Mesenchymal stem cell (in vitro differentiated cells and primary cell): Measurements from ENCODE around the gene MIAT.

Experiments used
- DNase-seq: peaks from one replicate; pipeline ENCODE4 v3.0.0-alpha.2; 2013
- H2AFZ ChIP-seq: one replicate; pipeline ENCODE4 v1.6.1; 2013; ENCODE audit warnings: low read depth, mild to moderate bottlenecking, control low read depth, inconsistent platforms, low read length, moderate library complexity
- H2AK5ac ChIP-seq: 2 replicates; pipeline ENCODE4 v1.6.1; 2013; ENCODE audit warnings: low read length, moderate library complexity, mild to moderate bottlenecking, inconsistent platforms; ENCODE audit not compliant: severe bottlenecking
- H2BK120ac ChIP-seq: one replicate; pipeline ENCODE4 v1.6.1; 2013; ENCODE audit warnings: low read depth, mild to moderate bottlenecking, inconsistent platforms, low read length, moderate library complexity
- H2BK12ac ChIP-seq, 2 experiments: one replicate each; pipeline ENCODE4 v1.6.1; 2013; ENCODE audit warnings: inconsistent platforms in 2 of 2, low read length in 2 of 2, mild to moderate bottlenecking in 2 of 2, moderate library complexity in 2 of 2, control low read depth in 1 of 2
- H2BK15ac ChIP-seq: one replicate; pipeline ENCODE4 v1.6.1; 2013; ENCODE audit warnings: mild to moderate bottlenecking, low read depth, inconsistent platforms; ENCODE audit not compliant: poor library complexity, severe bottlenecking
- H2BK5ac ChIP-seq: 2 replicates; pipeline ENCODE4 v1.6.1; 2013; ENCODE audit warnings: low read depth, mild to moderate bottlenecking, low read length, control low read depth, inconsistent platforms; ENCODE audit not compliant: poor library complexity, severe bottlenecking
- H3K14ac ChIP-seq, 2 experiments: one replicate each; pipeline ENCODE4 v1.6.1; 2013; ENCODE audit warnings: inconsistent platforms in 2 of 2, low read length in 2 of 2, control low read depth in 1 of 2, mild to moderate bottlenecking in 1 of 2, moderate library complexity in 1 of 2
- H3K18ac ChIP-seq, 2 experiments: one replicate each; pipeline ENCODE4 v1.6.1; 2013; ENCODE audit warnings: inconsistent platforms in 2 of 2, low read length in 2 of 2, control low read depth in 1 of 2, low read depth in 1 of 2, mild to moderate bottlenecking in 1 of 2
- H3K23ac ChIP-seq, 2 experiments: one replicate each; pipeline ENCODE4 v1.6.1; 2013; ENCODE audit warnings: inconsistent platforms in 2 of 2, low read length in 2 of 2, mild to moderate bottlenecking in 2 of 2, moderate library complexity in 2 of 2, control low read depth in 1 of 2
- H3K27ac ChIP-seq: 2 replicates; pipeline ENCODE4 v1.5.1; 2013; ENCODE audit warnings: mild to moderate bottlenecking, moderate library complexity, low read length, control low read depth, inconsistent platforms; ENCODE audit not compliant: poor library complexity, severe bottlenecking
- H3K27me3 ChIP-seq, 2 experiments: 2 replicates each; pipeline versions ENCODE4 v1.6.1 to v1.7.0; 2013; ENCODE audit warnings: low read length in 2 of 2, mild to moderate bottlenecking in 2 of 2, moderate library complexity in 2 of 2, control low read depth in 1 of 2, inconsistent platforms in 1 of 2; ENCODE audit not compliant: control insufficient read depth in 1 of 2, insufficient read depth in 1 of 2
- H3K36me3 ChIP-seq, 2 experiments: 2 replicates each; pipeline versions ENCODE4 v1.6.1 to v1.7.0; 2013; ENCODE audit warnings: low read length in 2 of 2, control low read depth in 1 of 2, inconsistent platforms in 1 of 2, low read depth in 1 of 2, mild to moderate bottlenecking in 1 of 2; ENCODE audit not compliant: insufficient read depth in 2 of 2, control insufficient read depth in 1 of 2
- H3K4ac ChIP-seq, 2 experiments: one replicate each; pipeline ENCODE4 v1.6.1; 2013; ENCODE audit warnings: inconsistent platforms in 2 of 2, low read length in 2 of 2, mild to moderate bottlenecking in 2 of 2, moderate library complexity in 2 of 2, control low read depth in 1 of 2, low read depth in 1 of 2
- H3K4me1 ChIP-seq: 2 replicates; pipeline ENCODE4 v1.6.1; 2013; ENCODE audit warnings: low read depth, low read length, control low read depth; ENCODE audit not compliant: control insufficient read depth, insufficient read depth
- H3K4me2 ChIP-seq: 2 replicates; pipeline ENCODE4 v1.6.1; 2013; ENCODE audit warnings: low read length, mild to moderate bottlenecking, inconsistent platforms; ENCODE audit not compliant: poor library complexity, severe bottlenecking
- H3K4me3 ChIP-seq, 2 experiments: 2 replicates each; pipeline versions ENCODE4 v1.5.1 to v1.7.0; 2013; ENCODE audit warnings: low read length in 2 of 2, mild to moderate bottlenecking in 2 of 2, control low read depth in 1 of 2, low read depth in 1 of 2; ENCODE audit not compliant: insufficient read depth in 1 of 2
- H3K79me1 ChIP-seq: replicated peaks from 2 replicates; pipeline ENCODE4 v1.6.1; 2013; ENCODE audit warnings: mild to moderate bottlenecking, control low read depth, low read length, inconsistent platforms; ENCODE audit not compliant: poor library complexity, severe bottlenecking
- H3K9ac ChIP-seq: 2 replicates; pipeline ENCODE4 v1.7.0; 2013; ENCODE audit warnings: mild to moderate bottlenecking, low read length, moderate library complexity
- H3K9me3 ChIP-seq: 2 replicates; pipeline ENCODE4 v1.7.0; 2013; ENCODE audit warnings: mild to moderate bottlenecking, low read length; ENCODE audit not compliant: control insufficient read depth
- H4K8ac ChIP-seq: one replicate; pipeline ENCODE4 v1.6.1; 2013; ENCODE audit warnings: inconsistent platforms, mild to moderate bottlenecking, low read length, moderate library complexity
- H4K91ac ChIP-seq: one replicate; pipeline ENCODE4 v1.6.1; 2013; ENCODE audit warnings: mild to moderate bottlenecking, low read length, inconsistent platforms
- WGBS: methylation state at CpG from one replicate; pipeline ENCODE4 v1.1.7; 2013; ENCODE audit warnings: mixed read lengths; 5-methylcytosine and 5-hydroxymethylcytosine counted together

MIAT gene

DNA sequence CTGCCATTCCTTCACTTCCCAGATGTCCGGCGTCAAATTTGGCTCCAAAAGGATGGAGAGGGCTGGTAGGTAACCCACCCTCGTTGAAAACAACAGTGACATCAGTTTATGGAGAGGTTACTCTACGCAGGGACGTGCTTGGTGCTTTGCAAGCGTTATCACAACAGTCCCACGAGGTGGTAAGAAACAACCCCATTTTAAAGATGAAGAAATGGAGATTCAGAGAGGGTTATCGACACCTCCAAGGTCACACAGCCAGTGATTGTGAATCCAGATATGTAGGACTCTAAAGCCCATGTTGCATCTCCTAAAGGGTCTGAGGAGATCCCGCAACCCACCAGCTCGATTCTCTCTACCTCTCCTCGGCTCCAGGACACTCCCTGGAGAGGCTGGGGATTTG lies 773 bp downstream of the MIAT start:
- no peak overlapping the region for H2BK5ac ChIP-seq
- peak overlapping the region; percentile 71 for H3K4me2 ChIP-seq
- no peak for DNase-seq
- H2BK15ac ChIP-seq, result no peak overlapping the region
- H3K36me3 ChIP-seq, result no peaks in the 10 kb centered on the region
- no peak overlapping the region for H3K23ac ChIP-seq
- peak overlapping the region; percentile 78 for H2BK120ac ChIP-seq
- H3K4ac ChIP-seq, result no peak overlapping the region
- WGBS, result 11% methylated on average over 8 of the region's 11 CpGs
- peak overlapping the region in 1 of 2 experiments; percentile 25 for H2BK12ac ChIP-seq
- H3K4me1 ChIP-seq, result peaks cover 17% of the 10 kb centered on the region
- no peaks in the 10 kb centered on the region for H3K9me3 ChIP-seq
- H4K91ac ChIP-seq, result peak overlapping the region; percentile 3
- H2AK5ac ChIP-seq, result peak overlapping the region; percentile 40
- no peak overlapping the region for H2AFZ ChIP-seq
- no peak overlapping the region for H3K27ac ChIP-seq
- no peaks in the 10 kb centered on the region for H3K79me1 ChIP-seq
- peak overlapping the region in 1 of 2 experiments; percentile 55 for H3K18ac ChIP-seq
- H4K8ac ChIP-seq, result no peak overlapping the region
- H3K9ac ChIP-seq, result peak overlapping the region; percentile 22
- peak overlapping the region in 1 of 2 experiments; percentile 68 for H3K4me3 ChIP-seq
- peaks cover 28 to 52% of the 10 kb centered on the region in 2 experiments for H3K27me3 ChIP-seq
- H3K14ac ChIP-seq, result no peak overlapping the region

DNA sequence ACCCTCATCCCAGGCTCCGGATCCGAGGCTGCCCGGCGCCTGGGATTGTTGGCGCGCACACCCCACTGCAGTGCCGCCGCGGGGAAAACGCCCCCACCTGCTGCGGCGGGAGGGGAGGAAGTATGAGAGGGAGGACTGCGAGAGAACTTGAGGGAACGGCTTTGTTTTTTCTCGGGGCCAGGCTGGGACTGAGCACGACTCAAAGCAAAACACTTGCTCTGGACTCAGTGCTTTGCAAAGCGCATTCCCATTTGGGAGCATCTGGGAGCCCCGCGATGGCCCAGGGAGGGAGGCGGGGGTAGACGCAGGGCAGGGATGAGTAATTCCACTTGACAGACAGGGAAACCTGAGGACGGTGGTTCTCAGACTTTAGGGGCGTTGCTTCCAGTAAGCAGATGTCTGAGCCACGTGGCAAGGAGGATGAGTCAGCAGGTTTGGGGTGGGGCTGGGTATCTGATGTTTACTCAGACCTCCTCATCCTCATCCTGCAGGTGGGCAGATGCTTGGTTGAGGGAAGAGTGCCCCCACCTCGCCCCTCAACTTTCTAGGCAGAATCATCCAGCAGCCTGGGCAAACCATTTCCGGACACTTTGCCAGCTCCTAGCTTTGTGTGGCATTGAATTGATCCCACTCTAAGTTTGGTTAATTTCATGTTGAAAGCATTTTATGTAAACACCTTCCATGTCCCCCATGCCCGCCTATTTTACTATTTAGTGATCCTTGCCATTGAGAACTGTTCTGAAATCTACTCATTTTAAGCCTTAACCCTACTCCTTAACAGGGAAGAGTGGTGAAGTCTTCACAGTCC lies 1.5 kb downstream of the MIAT start:
- no peak overlapping the region for H3K4ac ChIP-seq
- H3K9me3 ChIP-seq, result no peaks in the 10 kb centered on the region
- H2BK5ac ChIP-seq, result no peak overlapping the region
- peak overlapping the region; percentile 63 for H2AK5ac ChIP-seq
- H3K4me3 ChIP-seq, result peak overlapping the region in 1 of 2 experiments; percentile 68
- H3K36me3 ChIP-seq, result no peaks in the 10 kb centered on the region
- H3K23ac ChIP-seq, result no peak overlapping the region
- no peak overlapping the region for H4K8ac ChIP-seq
- peak overlapping the region; percentile 22 for H3K9ac ChIP-seq
- peak overlapping the region; percentile 71 for H3K4me2 ChIP-seq
- no peak overlapping the region for H3K14ac ChIP-seq
- H3K27ac ChIP-seq, result peak overlapping the region; percentile 27
- DNase-seq, result peak; percentile 92
- H2BK15ac ChIP-seq, result no peak overlapping the region
- peak overlapping the region in 1 of 2 experiments; percentile 55 for H3K18ac ChIP-seq
- H3K27me3 ChIP-seq, result peaks cover 23 to 48% of the 10 kb centered on the region in 2 experiments
- H2AFZ ChIP-seq, result peak overlapping the region; percentile 87
- H2BK12ac ChIP-seq, result peak overlapping the region in 1 of 2 experiments; percentile 66
- peak overlapping the region; percentile 3 for H4K91ac ChIP-seq
- H3K79me1 ChIP-seq, result no peaks in the 10 kb centered on the region
- WGBS, result 3% methylated on average over 25 of the region's 27 CpGs
- peaks cover 17% of the 10 kb centered on the region for H3K4me1 ChIP-seq
- peak overlapping the region; percentile 78 for H2BK120ac ChIP-seq

DNA sequence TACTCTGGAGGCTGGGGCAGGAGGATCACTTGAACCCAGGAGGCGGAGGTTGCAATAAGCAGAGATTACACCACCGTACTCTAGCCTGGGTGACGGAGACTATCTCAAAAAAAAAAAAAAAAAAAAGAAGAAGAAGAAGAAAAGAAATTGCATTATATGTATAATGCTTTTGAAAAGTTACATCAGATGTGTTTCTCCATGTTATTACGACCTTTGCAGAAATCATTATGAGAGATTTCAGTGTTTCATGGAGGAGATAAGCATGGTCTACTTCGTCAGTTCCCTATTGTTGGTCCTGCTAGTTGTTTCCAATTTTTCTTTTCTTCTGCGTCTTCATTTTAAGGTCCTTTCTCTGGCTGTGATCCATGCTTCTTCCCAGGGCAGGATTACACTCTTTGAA lies 3.0 kb downstream of the MIAT start:
- Histone ChIP-seq H3K9me3 (no peaks in the 10 kb centered on the region), H3K9ac (no peak overlapping the region), H2BK120ac (no peak overlapping the region), H3K18ac (no peak overlapping the region), H3K23ac (no peak overlapping the region), H2BK5ac (no peak overlapping the region), H3K36me3 (no peaks in the 10 kb centered on the region), H3K14ac (no peak overlapping the region), H2AK5ac (no peak overlapping the region), H3K27ac (no peak overlapping the region), H3K27me3 (peaks cover 19 to 37% of the 10 kb centered on the region in 2 experiments), H2AFZ (no peak overlapping the region), H3K4me3 (no peak overlapping the region), H3K4ac (no peak overlapping the region), H2BK15ac (no peak overlapping the region), H3K79me1 (no peaks in the 10 kb centered on the region), H4K91ac (no peak overlapping the region), H3K4me1 (peaks cover 18% of the 10 kb centered on the region), H4K8ac (no peak overlapping the region), H3K4me2 (no peak overlapping the region), H2BK12ac (no peak overlapping the region)
- 98% methylated on average over 4 of the region's 6 CpGs for WGBS
- no peak for DNase-seq

DNA sequence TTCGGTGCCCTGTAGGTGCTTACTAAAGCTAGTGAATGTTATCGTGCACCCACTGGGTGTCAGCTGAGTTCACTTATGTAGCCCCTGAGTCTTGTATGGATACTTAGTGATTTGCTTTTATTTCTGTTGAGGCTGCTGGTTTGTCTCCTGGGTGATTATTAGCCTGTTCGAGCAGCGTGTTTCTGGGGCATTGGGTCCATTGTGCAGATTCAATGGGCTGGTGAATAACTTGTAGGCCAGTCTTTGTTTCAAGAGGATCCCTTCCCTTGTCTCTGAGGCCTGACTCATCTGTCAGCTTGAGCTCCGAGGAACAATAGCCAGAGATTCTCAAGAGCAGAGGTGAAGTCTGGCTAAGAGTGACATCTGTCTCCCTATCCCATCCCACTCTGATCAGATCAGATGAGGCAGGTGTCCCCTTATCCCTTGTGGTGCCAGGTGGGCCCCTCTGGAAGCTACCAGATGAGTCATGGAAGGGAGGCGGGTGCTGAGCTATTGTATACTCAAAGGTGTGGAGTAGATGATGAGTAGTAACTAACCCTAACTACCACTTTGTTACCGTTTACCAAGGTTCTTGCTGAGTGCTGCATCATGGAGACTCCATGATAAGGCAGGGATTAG lies 3.7 kb downstream of the MIAT start:
- 62% methylated on average over 7 of the region's 7 CpGs for WGBS
- no peaks in the 10 kb centered on the region for H3K36me3 ChIP-seq
- H4K91ac ChIP-seq, result no peak overlapping the region
- H2AK5ac ChIP-seq, result no peak overlapping the region
- H2AFZ ChIP-seq, result no peak overlapping the region
- no peak overlapping the region for H4K8ac ChIP-seq
- no peaks in the 10 kb centered on the region for H3K79me1 ChIP-seq
- H3K4me1 ChIP-seq, result peaks cover 20% of the 10 kb centered on the region
- DNase-seq, result no peak
- H3K27me3 ChIP-seq, result peaks cover 19 to 32% of the 10 kb centered on the region in 2 experiments
- no peak overlapping the region for H3K4ac ChIP-seq
- peak overlapping the region in 1 of 2 experiments; percentile 4 for H2BK12ac ChIP-seq
- H2BK120ac ChIP-seq, result no peak overlapping the region
- H3K14ac ChIP-seq, result no peak overlapping the region
- no peak overlapping the region for H3K4me2 ChIP-seq
- no peak overlapping the region for H3K9ac ChIP-seq
- H3K18ac ChIP-seq, result no peak overlapping the region
- H3K9me3 ChIP-seq, result no peaks in the 10 kb centered on the region
- no peak overlapping the region for H3K23ac ChIP-seq
- no peak overlapping the region for H2BK15ac ChIP-seq
- no peak overlapping the region for H3K27ac ChIP-seq
- no peak overlapping the region for H2BK5ac ChIP-seq
- H3K4me3 ChIP-seq, result no peak overlapping the region
